Measurements from ENCODE around the gene ABHD13. TPM values are rescaled to one million over a fixed set of nuclear protein-coding genes. Genes with fewer than 3 reads are reported as not detected.

The ABHD13 gene
- 4.0 and 6.7 TPM in 2 replicates for total RNA-seq

GRCh38 chr13:108218044-108218974 is at the start of gene ABHD13:
TSS of gene ABHD13 (plus strand) at chr13:108218392. CDS start at chr13:108229219, 10,827 bp downstream.

DNA sequence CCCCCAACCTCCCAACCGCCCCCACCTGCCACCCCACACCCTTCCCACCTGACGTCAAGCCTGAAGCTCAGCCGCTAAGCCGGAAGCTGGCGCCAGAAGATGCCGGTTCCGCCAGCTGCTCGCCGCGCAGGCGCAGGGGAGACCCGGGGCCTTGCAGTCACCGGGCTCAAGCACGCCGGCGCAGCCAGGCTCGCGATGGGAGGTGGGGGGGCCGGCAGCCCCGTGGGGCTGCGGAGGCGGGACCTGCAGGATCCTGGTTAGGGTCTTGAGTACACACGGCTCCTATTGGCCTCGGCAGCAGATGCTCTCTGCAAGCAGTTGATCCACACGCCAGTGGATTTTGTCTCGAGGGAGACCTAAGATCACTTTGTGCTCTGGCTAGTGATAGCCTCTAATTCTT is 2.8 kb upstream of the ABHD13 start, which contains the start of gene LIG4:
LIG4 (minus strand) TSS at position 101 of the 400 bp plus-strand sequence. CDS start 4,268 bp downstream, outside the sequence.

GRCh38 chr13:108269601-108270328 is 51.6 kb downstream of the ABHD13 start, which contains the start of gene TNFSF13B:
TSS of gene TNFSF13B (plus strand) at chr13:108269718. CDS start at chr13:108269896, 178 bp downstream.

Other genes with a start within 250 kb of the ABHD13 start
- 7.1 and 15.1 TPM in 2 replicates for gene LIG4, start 2.9 kb upstream of the ABHD13 start, total RNA-seq
- gene TNFSF13B, start 51.3 kb downstream of the ABHD13 start, total RNA-seq: 0.32 and 0.94 TPM in 2 replicates